Measurements from ENCODE around the gene SMIM7. TPM values are rescaled to one million over a fixed set of nuclear protein-coding genes. Genes with fewer than 3 reads are reported as not detected.

SMIM7 gene
- total RNA-seq, result 79.0 TPM
- 100 TPM for polyA plus RNA-seq
- long read RNA-seq, donor 1, transcript SMIM7-208 (5 exons, 2,776 nt), result major isoform, 5 of 8 reads
- long read RNA-seq, donor 1, partial matches to known transcripts, result 0 of 8 reads
- long read RNA-seq, donor 1, other reads (novel, unspliced or antisense), result 0 of 8 reads
- long read RNA-seq, donor 2, transcript SMIM7-208 (5 exons, 2,776 nt), result major isoform, 26 of 60 reads
- long read RNA-seq, donor 2, partial matches to known transcripts, result 16 of 60 reads
- long read RNA-seq, donor 2, other reads (novel, unspliced or antisense), result 0 of 60 reads
- long read RNA-seq, donor 3, transcript SMIM7-208 (5 exons, 2,776 nt), result major isoform, 45 of 76 reads
- long read RNA-seq, donor 3, transcript SMIM7-214 (4 exons, 1,075 nt), result minor isoform, 5 of 76 reads
- long read RNA-seq, donor 3, transcript SMIM7-210 (6 exons, 1,065 nt), result minor isoform, 6 of 76 reads
- long read RNA-seq, donor 3, partial matches to known transcripts, result 14 of 76 reads
- long read RNA-seq, donor 3, other reads (novel, unspliced or antisense), result 0 of 76 reads
- long read RNA-seq, donor 4, transcript SMIM7-208 (5 exons, 2,776 nt), result major isoform, 18 of 24 reads
- long read RNA-seq, donor 4, partial matches to known transcripts, result 0 of 24 reads
- long read RNA-seq, donor 4, other reads (novel, unspliced or antisense), result 0 of 24 reads
- long read RNA-seq, donor 5, transcript SMIM7-208 (5 exons, 2,776 nt), result major isoform, 47 of 96 reads
- long read RNA-seq, donor 5, transcript SMIM7-214 (4 exons, 1,075 nt), result minor isoform, 7 of 96 reads
- long read RNA-seq, donor 5, transcript SMIM7-210 (6 exons, 1,065 nt), result minor isoform, 7 of 96 reads
- long read RNA-seq, donor 5, transcript SMIM7-215 (6 exons, 975 nt), result minor isoform, 5 of 96 reads
- long read RNA-seq, donor 5, partial matches to known transcripts, result 21 of 96 reads
- long read RNA-seq, donor 5, other reads (novel, unspliced or antisense), result 0 of 96 reads
- long read RNA-seq, donor 6, transcript SMIM7-208 (5 exons, 2,776 nt), result major isoform, 26 of 56 reads
- long read RNA-seq, donor 6, transcript SMIM7-214 (4 exons, 1,075 nt), result minor isoform, 5 of 56 reads
- long read RNA-seq, donor 6, partial matches to known transcripts, result 15 of 56 reads
- long read RNA-seq, donor 6, other reads (novel, unspliced or antisense), result 0 of 56 reads
- long read RNA-seq, donor 7, transcript SMIM7-208 (5 exons, 2,776 nt), result major isoform, 34 of 63 reads
- long read RNA-seq, donor 7, transcript SMIM7-207 (6 exons, 1,126 nt), result minor isoform, 5 of 63 reads
- long read RNA-seq, donor 7, partial matches to known transcripts, result 0 of 63 reads
- long read RNA-seq, donor 7, other reads (novel, unspliced or antisense), result 5 of 63 reads
- long read RNA-seq, donor 8, transcript SMIM7-208 (5 exons, 2,776 nt), result major isoform, 20 of 25 reads
- long read RNA-seq, donor 8, partial matches to known transcripts, result 0 of 25 reads
- long read RNA-seq, donor 8, other reads (novel, unspliced or antisense), result 0 of 25 reads
- long read RNA-seq, donor 9, transcript SMIM7-208 (5 exons, 2,776 nt), result major isoform, 21 of 32 reads
- long read RNA-seq, donor 9, partial matches to known transcripts, result 0 of 32 reads
- long read RNA-seq, donor 9, other reads (novel, unspliced or antisense), result 0 of 32 reads
- long read RNA-seq, donor 10, transcript SMIM7-210 (6 exons, 1,065 nt), result minor isoform, 5 of 34 reads
- long read RNA-seq, donor 10, transcript SMIM7-208 (5 exons, 2,776 nt), result major isoform, 20 of 34 reads
- long read RNA-seq, donor 10, partial matches to known transcripts, result 0 of 34 reads
- long read RNA-seq, donor 10, other reads (novel, unspliced or antisense), result 0 of 34 reads

- peaks cover 0 to 3% of the 10 kb centered on the region in 2 donors for H3K9me3 ChIP-seq (ENCODE audit: control insufficient read depth in 2 of 2, insufficient read depth in 1 of 2, low read length in 1 of 2)
- H3K27me3 ChIP-seq (ENCODE audit: control insufficient read depth in 2 of 2, insufficient read depth in 1 of 2, low read length in 1 of 2), result peaks cover 10 to 37% of the 10 kb centered on the region in 2 donors
- peak within 1 kb of the TSS; percentile 76 to 91 for H3K4me3 ChIP-seq (ENCODE audit: low read length in 2 of 2)
- H3K4me1 ChIP-seq (ENCODE audit: control insufficient read depth in 2 of 2, insufficient read depth in 2 of 2, low read length in 2 of 2), result peaks cover 23 to 26% of the 10 kb centered on the region in 2 donors
- peaks cover 31 to 35% of the 10 kb centered on the region in 2 donors for H3K36me3 ChIP-seq (ENCODE audit: control insufficient read depth in 2 of 2, insufficient read depth in 2 of 2, low read length in 1 of 2)
- WGBS, result under 1% methylated on average over 60 of the region's 60 CpGs
- peak; percentile 97 to 99 (median 98) for DNase-seq (ENCODE audit: low read depth in 6 of 9, low spot score in 9 of 9)
- peak within 1 kb of the TSS; percentile 88 to 96 for H3K27ac ChIP-seq (ENCODE audit: low read depth in 1 of 2, low read length in 1 of 2)
Observed at GRCh38 chr19:16659832-16660708, at the start of gene SMIM7. Gene SMIM7 (minus strand): TSS chr19:16660144. CDS start chr19:16660110, 34 bp downstream.

GRCh38 chr19:16703677-16704076 is 43.7 kb upstream of the SMIM7 start:
- Histone ChIP-seq H3K4me1 (ENCODE audit: control insufficient read depth in 2 of 2, insufficient read depth in 2 of 2, low read length in 2 of 2) (no peaks in the 10 kb centered on the region), H3K36me3 (ENCODE audit: control insufficient read depth in 2 of 2, insufficient read depth in 2 of 2, low read length in 1 of 2) (no peaks in the 10 kb centered on the region), H3K27ac (ENCODE audit: low read depth in 1 of 2, low read length in 1 of 2) (no peak overlapping the region), H3K4me3 (ENCODE audit: low read length in 2 of 2) (no peak overlapping the region), H3K9me3 (ENCODE audit: control insufficient read depth in 2 of 2, insufficient read depth in 1 of 2, low read length in 1 of 2) (no peaks in the 10 kb centered on the region), H3K27me3 (ENCODE audit: control insufficient read depth in 2 of 2, insufficient read depth in 1 of 2, low read length in 1 of 2) (no peaks in the 10 kb centered on the region)
- 85% methylated on average over 4 of the region's 4 CpGs for WGBS
- DNase-seq (ENCODE audit: low read depth in 6 of 9, low spot score in 9 of 9), result no peak

GRCh38 chr19:16702123-16702522 is 42.2 kb upstream of the SMIM7 start:
- Histone ChIP-seq H3K9me3 (ENCODE audit: control insufficient read depth in 2 of 2, insufficient read depth in 1 of 2, low read length in 1 of 2) (no peaks in the 10 kb centered on the region), H3K4me1 (ENCODE audit: control insufficient read depth in 2 of 2, insufficient read depth in 2 of 2, low read length in 2 of 2) (no peaks in the 10 kb centered on the region), H3K27ac (ENCODE audit: low read depth in 1 of 2, low read length in 1 of 2) (no peak overlapping the region), H3K27me3 (ENCODE audit: control insufficient read depth in 2 of 2, insufficient read depth in 1 of 2, low read length in 1 of 2) (no peaks in the 10 kb centered on the region), H3K4me3 (ENCODE audit: low read length in 2 of 2) (no peak overlapping the region), H3K36me3 (ENCODE audit: control insufficient read depth in 2 of 2, insufficient read depth in 2 of 2, low read length in 1 of 2) (no peaks in the 10 kb centered on the region)
- no peak for DNase-seq (ENCODE audit: low read depth in 6 of 9, low spot score in 9 of 9)
- 87% methylated on average over 6 of the region's 6 CpGs for WGBS

GRCh38 chr19:16698914-16699313 is 39.0 kb upstream of the SMIM7 start:
- Histone ChIP-seq H3K27me3 (ENCODE audit: control insufficient read depth in 2 of 2, insufficient read depth in 1 of 2, low read length in 1 of 2) (no peaks in the 10 kb centered on the region), H3K36me3 (ENCODE audit: control insufficient read depth in 2 of 2, insufficient read depth in 2 of 2, low read length in 1 of 2) (no peaks in the 10 kb centered on the region), H3K9me3 (ENCODE audit: control insufficient read depth in 2 of 2, insufficient read depth in 1 of 2, low read length in 1 of 2) (no peaks in the 10 kb centered on the region), H3K4me1 (ENCODE audit: control insufficient read depth in 2 of 2, insufficient read depth in 2 of 2, low read length in 2 of 2) (no peaks in the 10 kb centered on the region), H3K4me3 (ENCODE audit: low read length in 2 of 2) (no peak overlapping the region), H3K27ac (ENCODE audit: low read depth in 1 of 2, low read length in 1 of 2) (no peak overlapping the region)
- WGBS, result 88% methylated on average over 5 of the region's 5 CpGs
- DNase-seq (ENCODE audit: low read depth in 6 of 9, low spot score in 9 of 9), result no peak

GRCh38 chr19:16688084-16688483 is 28.1 kb upstream of the SMIM7 start:
- no peak overlapping the region for H3K4me3 ChIP-seq (ENCODE audit: low read length in 2 of 2)
- H3K9me3 ChIP-seq (ENCODE audit: control insufficient read depth in 2 of 2, insufficient read depth in 1 of 2, low read length in 1 of 2), result no peaks in the 10 kb centered on the region
- no peak overlapping the region for H3K27ac ChIP-seq (ENCODE audit: low read depth in 1 of 2, low read length in 1 of 2)
- peaks cover 0 to 3% of the 10 kb centered on the region in 2 donors for H3K27me3 ChIP-seq (ENCODE audit: control insufficient read depth in 2 of 2, insufficient read depth in 1 of 2, low read length in 1 of 2)
- WGBS, result 98% methylated on average over 12 of the region's 12 CpGs
- DNase-seq (ENCODE audit: low read depth in 6 of 9, low spot score in 9 of 9), result no peak
- H3K4me1 ChIP-seq (ENCODE audit: control insufficient read depth in 2 of 2, insufficient read depth in 2 of 2, low read length in 2 of 2), result no peaks in the 10 kb centered on the region
- no peaks in the 10 kb centered on the region for H3K36me3 ChIP-seq (ENCODE audit: control insufficient read depth in 2 of 2, insufficient read depth in 2 of 2, low read length in 1 of 2)

- Histone ChIP-seq H3K4me1 (ENCODE audit: control insufficient read depth in 2 of 2, insufficient read depth in 2 of 2, low read length in 2 of 2) (no peaks in the 10 kb centered on the region), H3K27ac (ENCODE audit: low read depth in 1 of 2, low read length in 1 of 2) (no peak overlapping the region), H3K36me3 (ENCODE audit: control insufficient read depth in 2 of 2, insufficient read depth in 2 of 2, low read length in 1 of 2) (no peaks in the 10 kb centered on the region), H3K9me3 (ENCODE audit: control insufficient read depth in 2 of 2, insufficient read depth in 1 of 2, low read length in 1 of 2) (peaks cover 2 to 12% of the 10 kb centered on the region in 2 donors), H3K27me3 (ENCODE audit: control insufficient read depth in 2 of 2, insufficient read depth in 1 of 2, low read length in 1 of 2) (peaks cover 0 to 3% of the 10 kb centered on the region in 2 donors), H3K4me3 (ENCODE audit: low read length in 2 of 2) (no peak overlapping the region)
- DNase-seq (ENCODE audit: low read depth in 6 of 9, low spot score in 9 of 9), result no peak
- WGBS, result 92% methylated on average over 3 of the region's 3 CpGs
Observed at GRCh38 chr19:16684216-16684615, 24.3 kb upstream of the SMIM7 start.

- WGBS, result 97% methylated on average over 2 of the region's 2 CpGs
- Histone ChIP-seq H3K27me3 (ENCODE audit: control insufficient read depth in 2 of 2, insufficient read depth in 1 of 2, low read length in 1 of 2) (peaks cover 0 to 3% of the 10 kb centered on the region in 2 donors), H3K36me3 (ENCODE audit: control insufficient read depth in 2 of 2, insufficient read depth in 2 of 2, low read length in 1 of 2) (no peaks in the 10 kb centered on the region), H3K4me1 (ENCODE audit: control insufficient read depth in 2 of 2, insufficient read depth in 2 of 2, low read length in 2 of 2) (no peaks in the 10 kb centered on the region), H3K4me3 (ENCODE audit: low read length in 2 of 2) (no peak overlapping the region), H3K27ac (ENCODE audit: low read depth in 1 of 2, low read length in 1 of 2) (no peak overlapping the region), H3K9me3 (ENCODE audit: control insufficient read depth in 2 of 2, insufficient read depth in 1 of 2, low read length in 1 of 2) (peaks cover 2 to 12% of the 10 kb centered on the region in 2 donors)
- DNase-seq (ENCODE audit: low read depth in 6 of 9, low spot score in 9 of 9), result no peak
Observed at GRCh38 chr19:16682539-16682938, 22.6 kb upstream of the SMIM7 start.
